GM11168 (cell line): ENCODE measurements around the gene KRTCAP3.

Experiments
- in situ Hi-C: fragments of 300-500 bp; cut with MboI; formaldehyde crosslinking; loops from one replicate; pipeline ENCODE4 v1.12.0; 2022; ENCODE audit warnings: low sequenced_read_pairs; ENCODE audit not compliant: unreplicated experiment

The KRTCAP3 gene

GRCh38 chr2:27435628-27436027 is 6.6 kb upstream of the KRTCAP3 start:
- in situ Hi-C loops, result no loop called here

- in situ Hi-C loops, result no loop called here
Measured at GRCh38 chr2:27441226-27441926, 805 bp upstream of the KRTCAP3 start.

GRCh38 chr2:27442920-27443282 is 720 bp downstream of the KRTCAP3 start:
- in situ Hi-C loops, result no loop called here

GRCh38 chr2:27445155-27445554 is 3.0 kb downstream of the KRTCAP3 start:
- in situ Hi-C loops, result no loop called here

- in situ Hi-C loops, result no loop called here
Measured at GRCh38 chr2:27445615-27446014, 3.4 kb downstream of the KRTCAP3 start.

- in situ Hi-C loops, result no loop called here
Measured at GRCh38 chr2:27446057-27446456, 3.9 kb downstream of the KRTCAP3 start.

- in situ Hi-C loops, result no loop called here
Measured at GRCh38 chr2:27448381-27448780, 6.2 kb downstream of the KRTCAP3 start.

GRCh38 chr2:27451095-27451494 is 8.9 kb downstream of the KRTCAP3 start:
- in situ Hi-C loops, result no loop called here

GRCh38 chr2:27453968-27454367 is 11.8 kb downstream of the KRTCAP3 start:
- in situ Hi-C loops, result no loop called here

- in situ Hi-C loops, result no loop called here
Measured at GRCh38 chr2:27461118-27461517, 18.9 kb downstream of the KRTCAP3 start.

GRCh38 chr2:27464443-27464842 is 22.3 kb downstream of the KRTCAP3 start:
- in situ Hi-C loops, result no loop called here

GRCh38 chr2:27471961-27472360 is 29.8 kb downstream of the KRTCAP3 start:
- in situ Hi-C loops, result no loop called here

GRCh38 chr2:27485496-27485895 is 43.3 kb downstream of the KRTCAP3 start:
- in situ Hi-C loops, result no loop called here

GRCh38 chr2:27489118-27489497 is 46.9 kb downstream of the KRTCAP3 start:
- in situ Hi-C loops, result no loop called here

- in situ Hi-C loops, result no loop called here
Measured at GRCh38 chr2:27489498-27490397, 47.6 kb downstream of the KRTCAP3 start, which contains the start of gene IFT172. Gene IFT172 (minus strand): TSS chr2:27489743. CDS start chr2:27489653, 90 bp downstream.

- in situ Hi-C loops, result no loop called here
Measured at GRCh38 chr2:27492557-27492956, 50.4 kb downstream of the KRTCAP3 start.

GRCh38 chr2:27493948-27494283 is 51.7 kb downstream of the KRTCAP3 start:
- in situ Hi-C loops, result no loop called here
